H54 (cell line): ENCODE data around the gene CSAD.

Experiments
- DNase-seq: peaks from one replicate; pipeline ENCODE4 v3.0.0; 2011; ENCODE audit warnings: low spot score, mixed read lengths; ENCODE audit not compliant: insufficient read length
- FAIRE-seq: peaks from 3 replicates; lab custom pipeline; 2011; peaks lifted over from hg19 to GRCh38; lab: Jason Lieb, UNC
- POLR2A ChIP-seq: IDR thresholded peaks from 2 replicates; pipeline ENCODE4 v1.6.1; 2011; ENCODE audit warnings: low read depth, mild to moderate bottlenecking, low read length

The CSAD gene

GRCh38 chr12:53199700-53200099, 19.0 kb upstream of the CSAD start:
- FAIRE-seq (no peak), DNase-seq (no peak)
- TF ChIP-seq POLR2A, result no peak

- no peak for TF ChIP-seq POLR2A
- DNase-seq, result no peak
- FAIRE-seq, result no peak
Observed at GRCh38 chr12:53198486-53199110, 17.9 kb upstream of the CSAD start.

GRCh38 chr12:53197011-53197640, 16.4 kb upstream of the CSAD start:
- TF ChIP-seq POLR2A, result no peak
- no peak for FAIRE-seq
- no peak for DNase-seq

GRCh38 chr12:53196486-53196885, 15.8 kb upstream of the CSAD start:
- FAIRE-seq (no peak), DNase-seq (no peak)
- no peak for TF ChIP-seq POLR2A

- no peak for FAIRE-seq
- no peak for DNase-seq
- no peak for TF ChIP-seq POLR2A
Observed at GRCh38 chr12:53195516-53196420, 15.0 kb upstream of the CSAD start.

GRCh38 chr12:53194973-53195372, 14.2 kb upstream of the CSAD start:
- no peak for FAIRE-seq
- no peak for TF ChIP-seq POLR2A
- DNase-seq, result no peak

GRCh38 chr12:53193985-53194716, 13.4 kb upstream of the CSAD start:
- DNase-seq (no peak), FAIRE-seq (no peak)
- TF ChIP-seq POLR2A, result no peak

- DNase-seq (no peak), FAIRE-seq (no peak)
- TF ChIP-seq POLR2A, result no peak
Observed at GRCh38 chr12:53193040-53193439, 12.3 kb upstream of the CSAD start.

- no peak for TF ChIP-seq POLR2A
- DNase-seq (no peak), FAIRE-seq (no peak)
Observed at GRCh38 chr12:53192531-53193021, 11.9 kb upstream of the CSAD start.

GRCh38 chr12:53191885-53192530, 11.3 kb upstream of the CSAD start:
- FAIRE-seq, result no peak
- no peak for TF ChIP-seq POLR2A

GRCh38 chr12:53191096-53191884, 10.6 kb upstream of the CSAD start:
- FAIRE-seq, result no peak
- TF ChIP-seq POLR2A, result no peak

More at GRCh38 chr12:53191885-53192530, 11.3 kb upstream of the CSAD start:
- DNase-seq, result no peak

GRCh38 chr12:53190108-53190729, 9.5 kb upstream of the CSAD start:
- TF ChIP-seq POLR2A, result no peak
- DNase-seq (peak; percentile 78), FAIRE-seq (no peak)

More at GRCh38 chr12:53191096-53191884, 10.6 kb upstream of the CSAD start:
- no peak for DNase-seq
